Suprapubic skin (tissue), 3 donors: ENCODE results near the gene HOXB9.

Source experiments
- EP300 ChIP-seq: sonication (generic); formaldehyde crosslinking; IDR thresholded peaks from one replicate; pipeline ENCODE4 v1.6.1; 2017; ENCODE audit warnings: antibody characterized with exemption
- TF ChIP-seq, protein P1 (sequence below), 2 donors: fragments of 200-600 bp in 1 of 2; fragments of 450-650 bp in 1 of 2; sonication (generic) in 1 of 2; IDR thresholded peaks; one replicate each; pipeline ENCODE4 v1.5.1; 2016 to 2019; ENCODE audit warnings: antibody characterized with exemption in 2 of 2, mild to moderate bottlenecking in 1 of 2, moderate library complexity in 1 of 2

DNA sequence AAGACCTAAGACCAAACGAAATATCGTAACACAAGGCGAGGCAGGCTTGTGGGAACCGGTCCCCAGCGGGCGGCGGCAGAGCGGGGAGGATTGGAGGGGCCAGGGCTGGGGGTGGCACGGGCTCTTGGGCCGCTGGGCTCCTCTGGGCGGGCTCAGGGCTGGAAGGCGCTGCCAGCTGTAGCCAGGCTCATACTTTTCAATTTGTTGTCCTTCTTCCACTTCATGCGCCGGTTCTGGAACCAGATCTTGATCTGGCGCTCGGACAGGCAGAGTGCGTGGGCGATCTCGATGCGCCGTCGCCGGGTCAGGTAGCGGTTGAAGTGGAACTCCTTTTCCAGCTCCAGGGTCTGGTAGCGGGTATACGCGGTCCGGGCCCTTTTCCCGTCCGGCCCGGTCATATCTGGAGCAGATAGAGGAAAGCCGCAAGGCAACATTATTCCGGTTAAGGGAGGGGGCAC, 34.1 kb downstream of the HOXB9 start:
- TF ChIP-seq, protein P1, sequence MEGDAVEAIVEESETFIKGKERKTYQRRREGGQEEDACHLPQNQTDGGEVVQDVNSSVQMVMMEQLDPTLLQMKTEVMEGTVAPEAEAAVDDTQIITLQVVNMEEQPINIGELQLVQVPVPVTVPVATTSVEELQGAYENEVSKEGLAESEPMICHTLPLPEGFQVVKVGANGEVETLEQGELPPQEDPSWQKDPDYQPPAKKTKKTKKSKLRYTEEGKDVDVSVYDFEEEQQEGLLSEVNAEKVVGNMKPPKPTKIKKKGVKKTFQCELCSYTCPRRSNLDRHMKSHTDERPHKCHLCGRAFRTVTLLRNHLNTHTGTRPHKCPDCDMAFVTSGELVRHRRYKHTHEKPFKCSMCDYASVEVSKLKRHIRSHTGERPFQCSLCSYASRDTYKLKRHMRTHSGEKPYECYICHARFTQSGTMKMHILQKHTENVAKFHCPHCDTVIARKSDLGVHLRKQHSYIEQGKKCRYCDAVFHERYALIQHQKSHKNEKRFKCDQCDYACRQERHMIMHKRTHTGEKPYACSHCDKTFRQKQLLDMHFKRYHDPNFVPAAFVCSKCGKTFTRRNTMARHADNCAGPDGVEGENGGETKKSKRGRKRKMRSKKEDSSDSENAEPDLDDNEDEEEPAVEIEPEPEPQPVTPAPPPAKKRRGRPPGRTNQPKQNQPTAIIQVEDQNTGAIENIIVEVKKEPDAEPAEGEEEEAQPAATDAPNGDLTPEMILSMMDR (IDR thresholded peaks at IDR 0.05), result no peak
- no peak for TF ChIP-seq EP300
